SK-N-MC (cell line): ENCODE measurements around the gene MIPOL1.

Source experiments
- EZH2 ChIP-seq: fragments of 200-600 bp; sonication (generic); IDR thresholded peaks from one replicate; pipeline ENCODE4 v1.6.1; 2017; ENCODE audit warnings: antibody characterized with exemption
- POLR2AphosphoS5 ChIP-seq: IDR thresholded peaks from 2 replicates; pipeline ENCODE4 v1.6.1; 2012; ENCODE audit warnings: mild to moderate bottlenecking, low read depth, low read length, borderline replicate concordance

DNA sequence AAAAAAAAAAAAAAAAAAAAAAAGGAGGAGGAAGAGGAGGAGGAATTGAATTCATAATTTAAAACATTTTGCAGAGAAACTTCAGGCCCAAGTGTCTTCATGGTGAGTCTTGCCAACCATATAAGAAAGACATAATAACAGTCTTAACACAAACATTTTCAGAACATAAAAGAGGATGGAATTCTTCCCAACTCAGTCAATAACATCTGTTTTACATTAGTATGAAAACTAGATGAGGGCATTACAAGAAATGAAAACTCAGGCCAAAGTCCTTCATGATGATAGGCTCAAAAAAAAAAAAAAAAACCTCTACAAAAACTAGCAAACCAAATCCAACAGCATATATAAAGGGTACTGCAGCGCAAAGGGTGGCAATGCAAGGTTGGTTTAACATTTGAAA lies 245.7 kb downstream of the MIPOL1 start:
- TF ChIP-seq POLR2AphosphoS5 (no peak), EZH2 (no peak)
